NCI-H748 (cell line): ENCODE results near the gene APOBEC3G.
"Not testable (repeated sequence)": the region's sequence is repeated elsewhere in the genome, so short reads cannot be mapped to it uniquely, and the experiment has no call there.

Experiments used
- DNase-seq: peaks from one replicate; lab custom pipeline; 2025; ENCODE audit not compliant: unreplicated experiment; lab: John Stamatoyannopoulos, UW

APOBEC3G gene

GRCh38 chr22:39077026-39077840 is at the start of gene APOBEC3G:
APOBEC3G (plus strand) TSS chr22:39077275; CDS start chr22:39077362, 87 bp downstream.
- not testable (repeated sequence) for DNase-seq

DNA sequence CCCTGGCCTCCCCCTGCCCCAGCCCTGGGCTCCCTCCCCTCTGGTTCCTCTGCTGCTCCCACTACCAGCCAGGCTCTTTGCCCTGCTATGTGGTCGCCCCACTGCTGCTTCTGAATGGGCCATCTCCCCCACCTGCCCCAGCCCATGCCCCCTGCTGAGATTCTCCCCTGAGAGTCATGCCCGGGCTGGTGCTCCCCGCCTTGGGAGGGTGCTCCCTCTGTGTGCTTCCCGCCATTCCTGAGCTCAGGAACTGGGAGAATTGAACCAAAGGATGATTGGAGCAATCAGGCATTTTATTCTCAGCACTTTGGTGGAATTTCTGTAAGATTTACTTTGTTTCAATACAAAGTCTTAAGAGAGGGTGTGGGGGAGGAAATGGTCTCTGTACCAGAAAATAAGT is 49.4 kb upstream of the APOBEC3G start:
- no peak for DNase-seq

GRCh38 chr22:39028281-39028680 is 48.8 kb upstream of the APOBEC3G start:
- no peak for DNase-seq

GRCh38 chr22:39029227-39029626 is 47.8 kb upstream of the APOBEC3G start:
- DNase-seq = no peak

GRCh38 chr22:39030705-39031104 is 46.4 kb upstream of the APOBEC3G start:
- DNase-seq = no peak

DNA sequence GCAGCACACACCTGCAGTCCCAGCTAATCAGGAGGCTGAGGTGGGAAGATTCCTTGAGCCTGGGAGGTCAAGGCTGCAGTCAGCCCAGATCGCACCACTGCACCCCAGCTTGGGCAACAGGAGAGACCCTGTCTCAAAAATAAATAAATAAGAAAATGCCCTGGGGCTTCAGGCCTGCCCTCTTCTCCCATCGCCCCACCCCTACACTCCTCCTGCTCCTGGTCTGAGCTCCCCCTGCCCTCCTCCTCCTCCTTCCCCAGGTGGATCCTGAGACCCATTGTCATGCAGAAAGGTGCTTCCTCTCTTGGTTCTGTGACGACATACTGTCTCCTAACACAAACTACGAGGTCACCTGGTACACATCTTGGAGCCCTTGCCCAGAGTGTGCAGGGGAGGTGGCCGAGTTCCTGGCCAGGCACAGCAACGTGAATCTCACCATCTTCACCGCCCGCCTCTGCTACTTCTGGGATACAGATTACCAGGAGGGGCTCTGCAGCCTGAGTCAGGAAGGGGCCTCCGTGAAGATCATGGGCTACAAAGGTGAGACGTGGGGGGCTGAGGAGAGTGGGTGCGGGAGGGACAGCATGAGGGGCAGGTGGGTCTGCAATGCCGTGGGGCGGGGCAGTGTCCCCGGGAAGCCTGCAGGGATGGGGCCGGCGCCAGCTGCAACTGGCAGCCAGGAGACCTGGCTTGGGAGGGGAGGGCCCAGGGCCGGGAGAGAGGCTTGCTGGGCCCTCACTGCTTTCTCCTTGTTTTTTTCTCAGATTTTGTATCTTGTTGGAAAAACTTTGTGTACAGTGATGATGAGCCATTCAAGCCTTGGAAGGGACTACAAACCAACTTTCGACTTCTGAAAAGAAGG is 45.4 kb upstream of the APOBEC3G start:
- DNase-seq = not testable (repeated sequence)

DNA sequence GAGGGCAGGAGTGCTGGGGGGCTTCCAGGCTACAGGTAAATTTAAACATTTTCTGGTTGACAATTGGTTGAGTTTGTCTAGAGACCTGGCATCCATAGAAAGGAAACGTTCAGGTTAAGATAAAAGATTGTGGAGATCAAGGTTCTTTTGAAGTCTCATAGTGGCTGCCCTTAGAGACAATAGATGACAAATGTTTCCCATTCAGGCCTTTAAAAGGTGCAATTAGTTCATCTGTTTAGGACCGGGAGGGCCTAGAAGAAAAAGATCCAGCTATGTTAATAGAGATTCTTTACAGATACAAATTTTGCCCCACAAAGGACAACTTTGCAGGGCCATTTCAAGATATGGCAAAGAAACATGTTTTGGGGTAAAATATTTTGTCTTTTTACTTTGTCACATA is 40.0 kb upstream of the APOBEC3G start:
- DNase-seq = not testable (repeated sequence)

DNA sequence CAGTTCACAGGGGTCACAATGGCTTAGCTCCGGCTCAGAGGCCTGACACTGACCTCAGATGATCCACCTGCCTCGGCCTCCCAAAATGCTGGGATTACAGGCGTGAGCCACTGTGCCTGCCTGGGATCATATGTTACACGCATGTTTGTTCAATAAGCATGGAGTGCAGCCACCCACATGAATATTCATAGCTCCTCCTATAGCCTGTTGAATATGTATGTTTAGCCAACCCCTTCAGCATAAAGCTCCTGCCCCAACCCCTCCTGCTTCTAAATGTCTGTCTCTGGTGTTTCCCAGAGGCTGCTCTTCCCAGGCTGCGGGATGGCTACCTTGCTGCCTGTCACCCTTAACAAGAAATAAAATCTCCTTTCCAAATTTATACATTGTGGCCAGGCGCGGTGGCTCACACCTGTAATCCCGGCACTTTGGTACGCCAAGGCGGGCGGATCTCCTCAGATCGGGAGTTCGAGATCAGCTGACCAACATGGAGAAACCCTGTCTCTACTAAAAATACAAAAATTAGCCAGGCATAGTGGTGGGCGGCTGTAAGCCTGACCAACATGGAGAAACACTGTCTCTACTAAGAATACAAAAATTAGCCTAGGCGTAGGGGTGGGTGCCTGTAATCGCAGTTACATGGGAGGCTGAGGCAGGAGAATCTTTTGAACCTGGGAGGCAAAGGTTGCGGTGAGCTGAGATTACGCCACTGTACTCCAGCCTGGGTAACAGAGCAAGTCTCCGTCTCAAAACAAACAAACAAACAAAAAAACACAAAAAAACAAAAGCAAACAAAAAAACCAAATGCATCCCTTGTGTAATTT is 37.6 kb upstream of the APOBEC3G start:
- DNase-seq = no peak

DNA sequence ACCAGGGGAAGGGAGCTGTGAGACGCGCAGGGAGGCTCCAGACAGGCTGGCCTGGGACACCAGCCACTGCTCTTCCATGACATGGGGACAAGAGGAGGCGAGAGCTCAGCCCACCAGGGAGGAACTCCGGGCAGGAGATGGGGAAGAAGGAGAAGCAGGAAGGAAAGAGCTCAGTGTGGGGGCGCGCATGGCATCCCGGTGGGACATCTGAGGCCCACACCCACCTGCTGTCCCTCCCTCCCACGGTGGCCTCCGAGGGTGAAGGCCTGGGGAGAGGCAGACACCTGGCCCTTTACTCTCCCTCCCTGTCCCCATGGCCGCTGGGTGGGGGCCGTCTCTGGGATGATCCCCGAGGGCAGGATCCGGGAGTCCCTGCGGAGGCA is 36.9 kb upstream of the APOBEC3G start:
- not testable (repeated sequence) for DNase-seq

GRCh38 chr22:39040538-39041296 is 36.4 kb upstream of the APOBEC3G start, which contains the start of gene APOBEC3F:
APOBEC3F (plus strand) TSS chr22:39040864; CDS start chr22:39040961, 97 bp downstream.
- not testable (repeated sequence) for DNase-seq

GRCh38 chr22:39041908-39042307 is 35.2 kb upstream of the APOBEC3G start:
- no peak for DNase-seq

- not testable (repeated sequence) for DNase-seq
Measured at GRCh38 chr22:39043063-39043462, 34.0 kb upstream of the APOBEC3G start.

- not testable (repeated sequence) for DNase-seq
Measured at GRCh38 chr22:39045136-39045535, 31.9 kb upstream of the APOBEC3G start.

- not testable (repeated sequence) for DNase-seq
Measured at GRCh38 chr22:39049486-39049885, 27.6 kb upstream of the APOBEC3G start.

GRCh38 chr22:39051844-39052495 is 25.1 kb upstream of the APOBEC3G start:
- not testable (repeated sequence) for DNase-seq

GRCh38 chr22:39055658-39056057 is 21.4 kb upstream of the APOBEC3G start:
- DNase-seq = no peak

DNA sequence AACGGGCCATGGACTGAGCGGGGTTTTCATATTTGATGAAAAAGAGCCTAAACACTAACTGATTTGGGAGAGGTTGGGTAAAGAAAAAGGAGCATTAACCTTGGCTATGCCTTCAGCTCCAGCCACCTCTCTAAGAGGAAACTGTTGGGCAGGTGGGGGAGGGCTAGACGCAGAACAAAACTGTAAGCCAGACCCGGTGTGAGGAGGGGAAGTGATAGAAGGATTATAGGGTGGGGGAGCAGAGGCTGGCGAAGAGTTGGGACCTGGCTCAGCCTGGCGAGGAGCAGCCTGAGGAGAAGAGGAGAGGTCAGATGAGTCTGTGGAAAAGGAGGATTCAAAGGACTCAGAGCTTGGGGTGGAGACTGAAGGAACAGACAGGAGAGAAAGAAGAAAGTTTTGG is 15.8 kb upstream of the APOBEC3G start:
- DNase-seq = not testable (repeated sequence)

- not testable (repeated sequence) for DNase-seq
Measured at GRCh38 chr22:39061951-39062350, 15.1 kb upstream of the APOBEC3G start.

DNA sequence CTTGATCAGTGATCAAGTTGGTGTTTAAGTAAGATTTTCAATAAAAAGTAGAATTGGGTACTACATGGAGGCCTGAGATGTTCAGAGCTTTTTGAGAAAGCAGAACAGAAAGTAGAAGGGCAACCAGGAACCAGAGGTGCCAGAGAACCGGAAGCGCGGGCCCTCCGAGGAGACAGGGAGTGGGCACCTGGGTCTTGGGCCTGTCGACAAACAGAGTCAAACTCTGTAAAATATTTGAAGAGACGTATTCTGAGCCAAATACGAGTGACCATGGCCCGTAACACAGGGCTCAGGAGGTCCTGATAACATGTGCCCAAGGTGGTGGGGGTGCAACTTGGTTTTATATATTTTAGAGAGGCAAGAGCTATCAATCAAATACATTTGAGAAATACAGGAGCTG is 13.2 kb upstream of the APOBEC3G start:
- not testable (repeated sequence) for DNase-seq
